Medulla oblongata (tissue), 1 donor: ENCODE results near the gene HSF4.
A peak's percentile ranks its signal among the peaks of the same experiment; 100 is the strongest.
"Not testable (repeated sequence)": the region's sequence is repeated elsewhere in the genome, so short reads cannot be mapped to it uniquely, and the experiment has no call there.

Experiments
- DNase-seq: peaks from one replicate; pipeline ENCODE4 v3.0.0-alpha.2; 2015; ENCODE audit errors: extremely low spot score

Gene HSF4, protein sequence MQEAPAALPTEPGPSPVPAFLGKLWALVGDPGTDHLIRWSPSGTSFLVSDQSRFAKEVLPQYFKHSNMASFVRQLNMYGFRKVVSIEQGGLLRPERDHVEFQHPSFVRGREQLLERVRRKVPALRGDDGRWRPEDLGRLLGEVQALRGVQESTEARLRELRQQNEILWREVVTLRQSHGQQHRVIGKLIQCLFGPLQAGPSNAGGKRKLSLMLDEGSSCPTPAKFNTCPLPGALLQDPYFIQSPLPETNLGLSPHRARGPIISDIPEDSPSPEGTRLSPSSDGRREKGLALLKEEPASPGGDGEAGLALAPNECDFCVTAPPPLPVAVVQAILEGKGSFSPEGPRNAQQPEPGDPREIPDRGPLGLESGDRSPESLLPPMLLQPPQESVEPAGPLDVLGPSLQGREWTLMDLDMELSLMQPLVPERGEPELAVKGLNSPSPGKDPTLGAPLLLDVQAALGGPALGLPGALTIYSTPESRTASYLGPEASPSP

DNA sequence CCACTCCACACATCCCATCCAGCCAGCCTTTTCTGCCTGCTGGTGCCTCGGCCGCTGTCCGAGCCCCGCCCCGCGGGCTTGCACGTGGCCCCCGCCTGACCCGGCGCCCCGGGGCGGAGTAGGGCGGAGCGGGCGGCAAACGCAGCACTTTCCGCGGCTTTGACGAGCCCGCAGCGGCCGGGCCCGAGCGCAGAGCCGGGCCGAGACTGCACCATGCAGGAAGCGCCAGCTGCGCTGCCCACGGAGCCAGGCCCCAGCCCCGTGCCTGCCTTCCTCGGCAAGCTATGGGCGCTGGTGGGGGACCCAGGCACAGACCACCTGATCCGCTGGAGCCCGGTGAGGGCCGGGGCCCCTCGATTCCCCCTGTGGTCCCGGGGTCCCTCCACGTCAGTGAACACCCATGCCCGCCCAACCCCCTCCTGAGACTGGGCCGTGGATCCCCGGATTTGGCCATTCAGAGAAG, at the start of gene HSF4:
TSS of gene HSF4 (plus strand) at position 147 of the 463 bp plus-strand sequence. CDS start at position 214, 67 bp downstream.
- peak; percentile 51 for DNase-seq

DNA sequence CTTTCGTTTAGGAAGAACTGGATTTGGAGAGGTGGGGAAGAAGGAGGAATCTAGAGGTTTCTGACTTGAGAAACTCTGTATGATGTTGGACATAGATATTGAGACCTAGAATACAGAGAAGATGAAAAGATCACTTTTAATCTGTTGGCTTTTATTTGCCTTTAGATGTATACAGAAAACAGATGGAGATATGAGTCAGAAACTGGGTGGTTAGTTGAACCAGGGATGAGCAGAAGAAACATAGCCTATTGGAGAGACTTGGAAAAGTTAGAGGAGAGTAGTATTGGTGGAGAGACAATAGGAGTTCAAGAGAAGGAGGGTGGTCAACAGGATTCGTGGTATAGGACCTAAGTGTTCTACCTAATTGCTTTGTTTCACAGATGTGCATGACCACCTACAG, 49.8 kb upstream of the HSF4 start:
- no peak for DNase-seq

DNA sequence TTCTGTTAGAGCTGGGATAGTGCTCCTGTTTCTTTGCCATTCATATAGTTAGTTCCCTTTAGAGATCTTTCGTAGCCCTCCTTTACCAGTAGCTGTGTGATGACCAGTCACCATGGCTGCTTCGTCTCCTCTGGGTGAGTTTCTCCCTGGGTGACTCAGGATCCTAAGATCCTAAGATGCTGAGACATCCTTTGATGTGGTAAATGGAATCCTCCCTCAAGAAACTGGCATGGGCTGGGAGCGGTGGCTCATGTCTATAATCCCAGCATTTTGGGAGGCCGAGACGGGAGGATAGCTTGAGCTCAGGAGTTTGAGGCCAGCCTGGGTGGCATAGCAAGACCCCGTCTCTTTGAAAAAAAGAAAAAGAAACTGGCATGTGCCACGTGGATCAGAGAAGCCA, 48.9 kb upstream of the HSF4 start:
- DNase-seq: no peak

DNA sequence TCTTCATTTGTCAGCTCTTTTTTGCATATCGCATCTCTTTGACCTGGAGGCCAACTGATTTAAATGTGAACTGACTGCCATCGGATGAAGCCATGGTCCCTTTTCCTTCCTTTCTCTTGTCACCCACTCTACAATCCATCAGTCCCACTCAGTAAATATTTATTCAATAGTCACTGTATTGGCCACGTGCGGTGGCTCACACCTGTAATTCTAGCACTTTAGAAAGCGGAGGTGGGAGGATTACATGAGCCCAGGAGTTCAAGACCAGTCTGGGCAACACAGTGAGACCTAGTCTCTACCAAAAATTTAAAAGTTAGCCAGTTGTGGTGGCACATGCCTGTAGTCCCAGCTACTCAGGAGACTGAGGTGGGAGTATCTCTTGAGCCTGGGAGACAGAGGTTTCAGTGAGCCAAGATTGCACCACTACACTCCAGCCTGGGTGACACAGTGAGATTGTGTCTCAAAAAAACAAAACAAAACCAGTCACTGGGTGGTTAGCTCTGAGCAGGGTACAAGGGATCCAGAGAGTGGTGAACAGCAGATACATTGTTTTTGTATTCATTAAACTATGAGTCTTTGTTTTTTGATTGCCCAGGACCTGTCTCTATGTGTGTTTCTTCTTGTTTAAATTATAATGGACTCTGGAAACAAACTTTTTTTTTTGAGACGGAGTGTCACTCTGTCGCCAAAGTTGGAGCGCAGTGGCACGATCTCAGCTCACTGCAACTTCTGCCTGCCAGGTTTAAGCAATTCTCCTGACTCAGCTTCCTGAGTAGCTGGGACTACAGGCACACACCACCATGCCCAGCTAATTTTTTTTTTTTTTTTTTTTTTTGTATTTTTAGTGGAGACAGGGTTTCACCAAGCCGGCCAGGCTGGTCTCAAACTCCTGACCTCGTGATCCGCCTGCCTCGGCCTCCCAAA, 47.9 kb upstream of the HSF4 start:
- DNase-seq: peak; percentile 76

DNA sequence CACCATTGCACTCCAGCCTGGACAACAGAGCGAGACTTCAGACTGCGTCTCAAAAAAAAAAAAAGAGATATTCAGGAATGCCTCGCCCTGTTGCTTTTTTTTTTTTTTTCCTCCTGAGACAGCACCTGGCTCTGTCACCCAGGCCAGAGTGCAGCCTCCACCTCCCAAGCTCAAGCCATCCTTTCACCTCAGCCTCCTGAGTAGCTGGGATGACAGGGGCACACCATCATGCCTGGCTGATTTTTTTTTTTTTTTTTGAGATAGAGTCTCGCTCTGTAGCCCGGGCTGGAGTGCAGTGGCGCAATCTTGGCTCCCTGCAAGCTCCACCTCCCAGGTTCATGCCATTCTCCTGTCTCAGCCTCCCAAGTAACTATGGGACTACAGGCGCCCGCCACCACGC, 46.8 kb upstream of the HSF4 start:
- no peak for DNase-seq

DNA sequence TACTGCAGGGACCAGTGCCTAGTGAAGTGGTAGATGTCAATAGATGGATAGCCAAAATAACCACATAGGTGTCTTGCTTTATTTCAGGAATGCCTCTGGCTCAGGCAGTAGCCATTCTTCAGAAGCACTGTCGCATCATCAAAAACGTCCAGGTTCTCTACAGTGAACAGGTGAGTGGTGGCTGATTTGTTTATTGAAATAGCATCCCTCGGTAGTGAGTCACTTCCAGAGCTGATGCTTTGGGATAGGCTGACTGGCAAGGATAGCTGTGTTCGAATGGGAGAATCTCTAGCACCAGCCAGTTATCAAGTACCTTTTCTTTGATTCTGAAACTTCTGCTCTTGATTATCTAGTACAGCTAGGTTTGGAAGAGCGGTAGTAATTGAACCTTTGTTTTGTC, 44.5 kb upstream of the HSF4 start:
- no peak for DNase-seq

DNA sequence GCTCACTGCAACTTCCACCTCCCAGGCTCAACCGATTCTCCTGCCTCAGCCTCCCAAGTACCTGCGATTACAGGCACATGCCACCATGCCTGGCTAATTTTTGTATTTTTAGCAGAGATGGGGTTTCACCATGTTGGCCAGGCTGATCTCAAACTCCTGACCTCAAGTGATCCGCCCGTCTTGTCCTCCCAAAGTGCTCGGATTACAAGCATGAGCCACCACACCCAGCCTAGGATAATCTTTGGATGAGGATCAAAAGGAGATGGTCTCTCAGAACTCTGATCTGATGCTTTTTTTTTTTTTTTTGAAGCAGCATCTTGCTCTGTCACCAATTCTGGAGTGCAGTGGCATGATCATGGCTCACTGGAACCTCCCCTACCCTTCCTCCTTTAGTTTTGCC, 41.7 kb upstream of the HSF4 start:
- not testable (repeated sequence) for DNase-seq

DNA sequence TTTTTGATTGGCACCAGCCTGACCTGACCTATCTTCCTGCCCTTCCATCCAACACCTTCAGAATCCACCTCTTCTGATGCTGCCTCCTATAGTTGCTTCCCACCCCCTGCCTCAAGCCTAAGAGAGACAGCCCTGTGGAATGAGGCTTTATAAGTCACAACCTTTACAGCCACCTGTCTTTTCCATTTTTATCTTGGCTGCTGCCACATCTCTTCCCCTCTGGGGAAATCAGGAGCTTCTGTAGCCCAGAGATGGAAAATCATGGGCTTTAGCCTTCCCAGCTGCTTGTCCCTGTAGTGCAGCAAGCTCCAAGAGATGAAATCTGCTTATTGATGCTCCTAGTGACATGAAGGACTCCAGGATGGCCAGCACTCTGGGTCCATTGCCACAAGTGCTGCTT, 36.1 kb upstream of the HSF4 start:
- no peak for DNase-seq

DNA sequence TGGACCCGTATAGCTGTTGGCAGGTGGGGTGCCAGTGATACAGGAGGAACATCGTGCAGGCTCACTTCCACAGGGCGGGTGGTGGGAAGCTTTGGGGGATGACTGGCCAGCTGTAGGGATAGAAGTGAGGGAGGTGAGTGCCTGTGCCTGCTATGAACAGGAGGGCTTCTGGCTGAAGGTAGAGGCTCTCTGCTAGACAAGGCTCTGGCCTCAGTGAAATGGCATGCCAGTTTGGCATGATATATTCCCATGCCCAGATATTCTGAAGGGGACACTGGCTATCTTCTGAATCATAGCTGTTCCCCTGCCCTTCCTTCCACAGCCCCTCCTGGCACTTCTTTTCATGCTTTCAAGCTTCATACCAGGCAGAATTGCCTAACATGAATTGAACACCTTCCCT, 35.7 kb upstream of the HSF4 start:
- no peak for DNase-seq

DNA sequence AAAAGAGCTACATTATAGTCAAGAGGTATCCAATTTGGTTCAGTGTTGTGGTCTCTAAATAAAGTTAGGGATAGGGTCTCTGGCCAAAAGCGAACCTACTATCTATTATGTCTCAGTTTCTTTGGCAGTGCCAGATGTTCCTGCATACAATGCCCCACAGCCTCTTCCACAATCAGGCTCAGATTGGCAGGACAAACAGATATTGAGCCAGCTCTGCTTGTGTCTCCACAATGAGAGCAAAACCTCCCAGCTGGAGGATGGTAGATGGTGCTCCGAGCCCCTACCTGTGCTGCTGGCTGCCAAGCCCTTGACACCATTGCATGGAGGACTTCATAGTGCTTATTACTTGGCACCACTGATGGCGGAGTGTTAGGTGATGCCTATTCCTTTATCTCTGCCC, 35.1 kb upstream of the HSF4 start:
- DNase-seq: peak; percentile 68

DNA sequence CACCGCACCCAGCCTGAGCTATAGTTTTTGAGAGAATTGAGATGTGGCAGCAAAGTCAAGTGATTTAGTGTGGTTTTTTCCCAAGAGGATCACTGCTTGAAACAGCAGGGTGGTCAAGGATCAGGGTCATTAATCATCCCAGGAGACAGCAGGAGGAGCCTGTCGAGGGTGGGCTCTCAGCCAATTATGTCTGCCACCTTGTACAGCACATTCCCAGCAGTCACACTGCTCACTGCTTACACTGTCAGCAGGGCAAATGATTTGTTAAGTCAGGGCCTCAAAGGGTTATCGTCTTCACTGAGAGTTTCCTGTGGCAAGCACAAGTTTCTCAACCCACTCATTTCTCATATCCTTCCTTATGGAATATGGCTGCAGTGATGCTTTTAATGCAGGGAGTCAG, 26.9 kb upstream of the HSF4 start:
- no peak for DNase-seq

DNA sequence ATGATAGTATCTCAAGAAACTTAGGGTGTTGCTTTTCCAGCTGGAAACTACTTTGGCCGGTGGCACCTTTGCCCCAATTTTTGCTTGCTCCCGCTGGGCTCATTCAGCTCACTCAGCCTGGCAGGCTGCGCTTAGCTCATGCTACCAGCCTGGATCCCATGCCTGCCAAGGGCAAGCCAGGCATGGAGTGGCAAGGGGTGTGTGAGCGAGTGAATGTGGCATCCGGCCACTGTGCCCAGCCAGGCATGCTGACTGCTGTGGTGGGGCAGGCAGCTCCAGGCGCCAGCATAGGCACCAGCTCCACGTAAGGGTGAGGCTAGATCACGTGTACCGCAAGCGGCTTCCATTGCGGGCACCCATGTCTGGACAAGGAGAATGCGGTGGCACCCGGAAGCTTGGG, 23.2 kb upstream of the HSF4 start:
- no peak for DNase-seq

DNA sequence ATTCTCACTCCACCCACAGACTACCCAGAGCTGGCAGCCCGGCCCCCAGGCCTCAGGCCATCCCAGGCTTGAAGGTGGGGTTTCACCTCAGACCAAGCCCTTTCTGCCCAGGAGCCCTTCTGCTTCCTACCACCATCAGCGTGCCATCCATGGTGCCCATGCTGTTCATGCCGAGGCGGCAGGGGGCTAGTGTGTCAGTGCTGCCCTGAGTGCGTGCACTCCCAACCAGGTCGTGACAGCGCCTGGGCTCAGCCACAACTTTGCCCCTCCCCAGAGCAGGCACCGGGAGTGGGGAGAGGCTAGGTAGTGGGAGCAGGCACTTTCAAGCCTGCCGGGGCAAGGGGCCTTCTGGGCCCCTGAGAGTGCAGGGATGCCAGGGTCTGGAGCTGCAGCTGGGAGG, 22.2 kb upstream of the HSF4 start:
- no peak for DNase-seq

DNA sequence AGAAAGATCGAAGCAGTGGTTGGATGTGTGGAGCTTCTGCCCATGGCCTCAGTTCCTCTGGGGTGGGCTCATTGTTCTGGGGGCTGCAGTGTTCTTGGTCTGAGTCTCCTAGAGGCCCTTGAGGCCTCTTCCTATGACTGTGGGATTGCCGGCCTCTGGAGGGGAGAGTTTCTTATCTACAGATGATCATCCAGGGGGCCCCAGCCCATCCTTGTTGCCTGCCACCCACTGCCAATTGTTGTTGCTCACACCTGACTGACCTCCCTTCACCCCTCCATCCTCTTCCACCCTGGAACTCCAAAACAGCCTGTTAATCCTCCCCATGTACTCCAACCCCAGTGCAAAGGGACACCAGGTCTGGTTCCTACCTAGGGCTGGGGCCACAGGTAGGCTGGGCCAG, 19.6 kb upstream of the HSF4 start:
- DNase-seq: no peak

DNA sequence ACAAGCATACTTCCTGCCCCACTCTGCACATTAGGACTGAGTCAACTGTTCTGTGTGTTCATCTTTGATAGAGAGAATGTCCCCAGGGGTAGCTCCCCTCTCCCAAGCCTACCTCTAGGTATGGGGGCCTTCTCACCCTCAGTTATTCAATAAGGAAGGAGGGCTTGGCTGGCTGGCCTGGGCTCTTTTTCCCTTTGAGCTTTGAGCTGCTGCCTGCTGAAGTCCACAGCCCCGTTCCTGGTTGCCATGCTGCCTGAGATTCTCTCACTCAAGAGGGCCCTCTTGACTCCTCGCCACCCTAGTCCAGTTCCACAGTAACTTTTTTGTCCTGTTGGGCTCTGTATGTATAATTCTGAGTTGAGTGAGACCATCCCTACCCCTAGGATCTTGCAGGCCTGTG, 18.8 kb upstream of the HSF4 start:
- no peak for DNase-seq

DNA sequence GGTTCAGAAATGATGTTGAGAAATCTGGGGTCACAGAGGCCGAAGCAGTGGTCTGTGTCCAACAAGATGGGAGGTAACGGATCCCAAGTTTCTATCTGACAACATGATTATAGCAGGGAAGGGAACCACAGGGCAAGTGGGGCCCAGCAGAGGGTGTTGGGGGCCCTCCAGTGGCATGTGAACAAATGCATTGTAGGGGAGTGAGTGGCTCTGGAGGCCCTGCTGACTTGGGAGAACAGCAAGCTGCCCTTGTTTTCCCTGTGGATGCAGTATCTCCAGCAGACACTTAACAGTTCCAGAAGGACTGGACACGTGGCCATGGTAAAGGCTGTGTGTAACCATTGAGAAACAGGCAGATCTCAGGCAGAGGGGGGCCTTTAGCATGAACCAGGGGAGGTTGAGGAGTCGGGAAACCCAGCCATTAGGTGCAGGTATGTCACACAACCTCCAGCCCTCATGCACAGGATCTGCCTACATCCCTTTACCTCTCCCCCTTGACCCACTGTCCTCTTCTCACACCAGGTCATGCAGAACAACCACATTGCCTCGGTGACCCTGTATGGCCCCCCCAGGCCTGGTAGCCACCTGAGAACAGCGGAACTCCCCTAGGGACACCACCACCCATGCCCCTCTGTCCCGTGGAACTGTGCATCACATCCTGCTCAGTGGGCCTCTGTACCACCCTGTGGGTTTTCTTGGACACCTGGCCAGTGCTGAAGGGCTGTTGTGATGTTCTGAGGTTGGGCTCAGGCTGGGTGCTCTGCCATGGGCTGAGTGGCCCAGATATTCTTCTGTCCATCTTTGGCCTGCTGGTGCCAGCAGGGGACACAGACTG, 17.8 kb upstream of the HSF4 start:
- peak; percentile 60 for DNase-seq

DNA sequence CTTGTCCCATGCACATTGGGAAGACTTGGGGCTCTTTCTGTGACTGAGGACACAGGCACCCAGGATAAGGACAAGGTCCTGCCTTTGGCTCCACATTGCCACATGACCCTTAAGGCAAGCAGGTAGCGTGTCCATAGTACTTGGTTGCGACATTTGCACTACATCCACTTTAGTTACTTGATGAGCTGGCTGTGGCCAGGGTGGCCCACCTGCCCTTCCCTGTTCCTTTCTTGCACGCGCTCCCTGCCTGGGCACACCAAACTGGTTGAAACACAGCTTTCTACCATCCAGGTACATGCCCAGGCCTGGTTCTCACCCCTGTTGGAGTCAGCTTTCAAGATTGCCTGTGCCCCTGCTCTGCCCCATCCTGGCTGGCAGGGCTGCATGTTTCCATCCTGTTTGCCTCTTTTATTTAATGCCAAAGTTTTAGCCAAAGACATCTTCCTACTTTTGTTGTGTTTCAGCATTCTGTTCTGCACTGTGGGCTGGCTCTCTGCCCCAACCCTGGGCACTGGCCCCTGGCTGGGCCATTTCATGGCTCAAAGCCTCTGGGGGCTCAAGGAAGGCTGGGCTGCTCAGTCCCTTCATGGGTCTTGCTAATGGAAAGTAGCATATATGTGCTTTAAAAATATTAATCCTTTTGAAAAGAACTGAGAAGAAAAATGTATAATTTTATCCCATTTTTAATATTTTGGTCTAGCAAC, 17.0 kb upstream of the HSF4 start:
- peak; percentile 33 for DNase-seq

DNA sequence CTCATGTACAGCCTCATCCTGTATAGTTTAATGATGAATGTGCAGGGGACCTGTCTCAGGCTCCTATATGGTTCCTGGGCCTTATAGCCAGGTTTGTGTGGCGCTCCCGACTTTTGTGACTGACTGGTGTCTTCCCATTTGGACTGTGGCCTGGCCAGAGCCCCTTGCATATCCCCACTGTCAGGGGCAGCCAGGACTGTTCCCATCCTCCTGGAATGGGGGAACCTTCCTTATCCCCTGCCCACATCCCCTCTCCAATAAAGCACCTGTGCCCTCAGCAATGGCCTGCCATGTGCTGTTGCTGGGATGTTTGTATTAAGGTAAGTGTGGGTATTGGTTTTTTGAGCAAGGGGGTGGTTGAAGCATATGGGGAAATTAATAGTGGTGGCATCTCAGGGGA, 16.3 kb upstream of the HSF4 start:
- DNase-seq: no peak

DNA sequence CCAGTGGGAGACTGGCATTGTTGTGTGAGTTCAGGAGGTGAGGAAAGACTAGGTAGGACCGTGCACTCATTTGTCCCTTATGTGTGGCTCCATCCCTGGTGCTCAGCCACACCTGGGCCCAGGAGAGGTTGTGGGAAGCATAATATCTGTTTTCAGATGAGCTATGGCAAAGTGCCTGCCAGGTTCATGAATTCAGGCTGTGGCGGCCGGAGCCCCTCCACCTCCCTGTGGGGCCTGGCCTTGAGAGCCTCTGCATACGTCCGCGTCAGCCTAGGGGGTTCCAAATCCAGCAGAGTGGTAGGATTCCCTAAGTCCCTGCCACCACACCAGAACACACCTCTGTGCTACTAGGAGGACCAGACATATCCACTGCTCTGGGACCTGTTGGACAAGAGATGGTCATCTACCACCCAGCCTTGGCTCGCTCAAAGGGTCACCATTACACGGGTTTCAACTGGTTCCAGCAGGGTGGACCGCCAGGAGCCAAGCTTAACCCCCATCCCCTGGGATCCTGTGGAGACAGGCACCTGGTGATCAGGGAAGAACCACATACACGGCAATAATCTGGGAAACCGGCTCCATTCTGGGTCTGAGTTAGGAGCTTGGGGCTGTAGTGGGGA, 15.8 kb upstream of the HSF4 start:
- no peak for DNase-seq

DNA sequence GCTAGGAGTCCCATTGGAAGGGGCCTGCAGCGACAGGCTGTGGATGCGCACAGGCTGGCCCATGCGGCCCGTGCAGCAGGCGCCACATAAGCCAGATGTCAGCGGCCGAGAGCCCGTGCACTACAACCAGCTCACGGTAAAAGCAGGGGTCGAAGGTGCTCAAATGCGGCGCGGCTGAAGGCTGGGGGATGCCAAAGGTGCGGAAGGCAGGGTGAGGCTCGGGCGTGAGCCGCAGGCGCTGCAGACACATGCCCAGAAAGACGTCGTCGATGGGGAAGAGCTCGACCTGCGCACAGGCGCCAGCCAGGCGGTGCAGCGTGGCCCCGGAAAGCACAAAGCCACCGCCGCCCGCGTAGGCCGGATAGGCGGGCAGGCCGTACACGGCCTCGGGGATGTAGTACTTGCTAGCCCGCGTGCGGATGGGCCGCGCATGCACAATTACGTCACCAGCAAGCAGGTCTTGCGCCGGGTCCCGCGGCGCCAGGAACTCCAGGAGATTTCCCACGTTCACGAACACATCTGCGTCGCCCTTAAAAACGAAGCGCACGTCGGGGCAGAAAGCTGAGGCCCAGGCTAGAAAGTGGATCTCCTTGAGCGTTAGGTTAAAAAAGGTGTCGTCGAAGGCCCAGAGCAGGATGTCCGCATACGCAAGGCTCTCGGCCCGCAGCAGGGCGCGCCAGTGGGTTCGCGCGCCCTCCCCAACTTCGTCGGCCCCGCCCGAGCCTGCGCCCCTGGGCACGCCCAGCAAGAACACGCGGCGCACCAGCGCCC, 15.1 kb upstream of the HSF4 start:
- no peak for DNase-seq
